GM10248 (cell line): ENCODE data around the gene OR10K1.
"Not testable (repeated sequence)": the region's sequence is repeated elsewhere in the genome, so short reads cannot be mapped to it uniquely, and the experiment has no call there.

Source experiments
- CTCF ChIA-PET: fragments of 300-600 bp; sonication (Branson Sonifier 250); formaldehyde crosslinking; extraction: SDS; loops from one replicate; lab custom pipeline; 2021; ENCODE audit warnings: antibody characterized with exemption; lab: Yijun Ruan, JAX
- POLR2A ChIA-PET: fragments of 350-650 bp; sonication (Branson Sonifier 250); formaldehyde crosslinking; extraction: SDS; loops from one replicate; lab custom pipeline; 2020; ENCODE audit warnings: antibody characterized with exemption; lab: Yijun Ruan, JAX
- DNase-seq: peaks from one replicate; pipeline ENCODE4 v3.0.0; 2012; ENCODE audit errors: extremely low spot score
- CTCF ChIP-seq: IDR thresholded peaks from 2 replicates; pipeline ENCODE4 v1.5.1; 2012; ENCODE audit warnings: mild to moderate bottlenecking, low read depth; ENCODE audit errors: extremely low read depth, missing control alignments, control extremely low read depth

OR10K1 gene

GRCh38 chr1:158461534-158461933 is at the start of gene OR10K1:
Gene OR10K1 (plus strand): TSS chr1:158461834. CDS start chr1:158465562, 3,728 bp downstream.
- ChIA-PET POLR2A (no interaction called here), CTCF (no interaction called here)
- no peak for DNase-seq
- TF ChIP-seq CTCF, result no peak

GRCh38 chr1:158414651-158415345 is 46.8 kb upstream of the OR10K1 start:
- ChIA-PET POLR2A (no interaction called here), CTCF (interaction anchor here (1.2 kb wide), 1 partner anchor 12 kb away, joined by 3 read pairs; no protein-coding TSS in a partner anchor)
- no peak for DNase-seq
- TF ChIP-seq CTCF, result no peak

- DNase-seq, result no peak
- ChIA-PET CTCF (no interaction called here), POLR2A (no interaction called here)
- TF ChIP-seq CTCF, result no peak
Observed at GRCh38 chr1:158417586-158417985, 44.0 kb upstream of the OR10K1 start.

GRCh38 chr1:158422212-158422611 is 39.4 kb upstream of the OR10K1 start:
- DNase-seq, result no peak
- TF ChIP-seq CTCF, result no peak
- CTCF ChIA-PET, result no interaction called here
- POLR2A ChIA-PET, result no interaction called here

GRCh38 chr1:158425027-158425426 is 36.6 kb upstream of the OR10K1 start:
- DNase-seq, result no peak

GRCh38 chr1:158426137-158426536 is 35.5 kb upstream of the OR10K1 start, which contains the start of gene OR10K2:
Gene OR10K2 (minus strand): TSS chr1:158426237. CDS start chr1:158420866, 5,371 bp downstream.
- no peak for TF ChIP-seq CTCF
- ChIA-PET CTCF (no interaction called here), POLR2A (no interaction called here)
- DNase-seq, result no peak

More at GRCh38 chr1:158425027-158425426, 36.6 kb upstream of the OR10K1 start:
- ChIA-PET CTCF (interaction anchor here (0.9 kb wide), 1 partner anchor 18 kb away, joined by 3 read pairs; no protein-coding TSS in a partner anchor), POLR2A (no interaction called here)
- TF ChIP-seq CTCF, result no peak

- DNase-seq, CTCF ChIA-PET: not testable (repeated sequence)
- POLR2A ChIA-PET, result interaction anchor here (0.6 kb wide), 1 partner anchor 109 kb away, joined by 3 read pairs; no protein-coding TSS in a partner anchor
Observed at GRCh38 chr1:158430163-158430562, 31.5 kb upstream of the OR10K1 start.
